HEK293 (cell line): ENCODE data around the gene SPRED2.

Source experiments
- CTCF ChIA-PET: fragments of 350-600 bp; formaldehyde crosslinking; extraction: SDS; loops from one replicate; lab custom pipeline; 2021; ENCODE audit warnings: antibody characterized with exemption; lab: Yijun Ruan, JAX
- POLR2A ChIA-PET: fragments of 300-600 bp; formaldehyde crosslinking; extraction: SDS; loops from one replicate; lab custom pipeline; 2020; ENCODE audit warnings: antibody characterized with exemption, inconsistent platforms; lab: Yijun Ruan, JAX
- H3K27ac ChIP-seq: fragments of 200-500 bp; sonication (Bioruptor generic); 2 replicates; pipeline ENCODE4 v1.5.1; 2014; ENCODE audit warnings: low read depth, low read length, control low read depth, inconsistent platforms; ENCODE audit errors: extremely low read depth
- H3K36me3 ChIP-seq, 2 experiments: fragments of 200-500 bp in 1 of 2; sonication (Bioruptor generic) in 1 of 2; 1 replicate in 1 of 2; 2 replicates in 1 of 2; pipeline ENCODE4 v1.5.1; 2014 to 2017; ENCODE audit warnings: inconsistent platforms in 2 of 2, low read length in 2 of 2; ENCODE audit not compliant: control insufficient read depth in 2 of 2, insufficient read depth in 1 of 2
- H3K4me1 ChIP-seq: fragments of 200-500 bp; sonication (Bioruptor generic); 2 replicates; pipeline ENCODE4 v1.5.1; 2014; ENCODE audit warnings: mild to moderate bottlenecking, low read length, inconsistent platforms; ENCODE audit not compliant: control insufficient read depth, insufficient read depth
- H3K4me3 ChIP-seq: 2 replicates; pipeline ENCODE4 v1.5.1; 2011; ENCODE audit warnings: low read depth, mild to moderate bottlenecking, control low read depth, low read length, moderate library complexity
- H3K9me3 ChIP-seq: fragments of 200-500 bp; sonication (Bioruptor generic); 2 replicates; pipeline ENCODE4 v1.5.1; 2014; ENCODE audit warnings: low read depth, low read length, inconsistent platforms; ENCODE audit not compliant: control insufficient read depth, insufficient read depth
- ATF2 ChIP-seq: fragments of 450-650 bp; formaldehyde crosslinking; IDR thresholded peaks from 2 replicates; pipeline ENCODE4 v1.5.1; 2016; ENCODE audit warnings: missing biosample characterization, missing genetic modification characterization, low read depth
- IKZF3 ChIP-seq: fragments of 450-650 bp; IDR thresholded peaks from 2 replicates; pipeline ENCODE4 v1.5.0; 2018; ENCODE audit warnings: missing biosample characterization, mild to moderate bottlenecking, missing genetic modification characterization, moderate library complexity
- OVOL3 ChIP-seq: fragments of 450-650 bp; formaldehyde crosslinking; IDR thresholded peaks from 2 replicates; pipeline ENCODE4 v1.5.1; 2016; ENCODE audit warnings: missing biosample characterization, missing genetic modification characterization
- SALL2 ChIP-seq: fragments of 450-650 bp; formaldehyde crosslinking; IDR thresholded peaks from 2 replicates; pipeline ENCODE4 v1.5.0; 2017; ENCODE audit warnings: missing biosample characterization, mild to moderate bottlenecking, missing genetic modification characterization, borderline replicate concordance
- WT1 ChIP-seq: fragments of 450-650 bp; formaldehyde crosslinking; IDR thresholded peaks from 2 replicates; pipeline ENCODE4 v1.5.1; 2016; ENCODE audit warnings: missing biosample characterization, missing genetic modification characterization
- ZBTB20 ChIP-seq: fragments of 450-650 bp; formaldehyde crosslinking; IDR thresholded peaks from 2 replicates; pipeline ENCODE4 v1.5.1; 2016; ENCODE audit warnings: missing biosample characterization, missing genetic modification characterization
- ZNF146 ChIP-seq: fragments of 450-650 bp; formaldehyde crosslinking; IDR thresholded peaks from 2 replicates; pipeline ENCODE4 v1.5.1; 2016; ENCODE audit warnings: missing biosample characterization, missing genetic modification characterization
- ZNF169 ChIP-seq: fragments of 450-650 bp; formaldehyde crosslinking; IDR thresholded peaks from 2 replicates; pipeline ENCODE4 v1.5.1; 2016; ENCODE audit warnings: missing biosample characterization, missing genetic modification characterization
- ZNF211 ChIP-seq: fragments of 450-650 bp; formaldehyde crosslinking; IDR thresholded peaks from 2 replicates; pipeline ENCODE4 v1.5.1; 2016; ENCODE audit warnings: low read depth, missing biosample characterization, missing genetic modification characterization
- ZNF24 ChIP-seq: fragments of 450-650 bp; formaldehyde crosslinking; IDR thresholded peaks from 2 replicates; pipeline ENCODE4 v1.5.1; 2016; ENCODE audit warnings: missing biosample characterization, missing genetic modification characterization
- ZNF610 ChIP-seq: fragments of 450-650 bp; formaldehyde crosslinking; IDR thresholded peaks from 2 replicates; pipeline ENCODE4 v1.5.1; 2016; ENCODE audit warnings: missing biosample characterization, missing genetic modification characterization, borderline replicate concordance
- ZNF654 ChIP-seq: fragments of 450-650 bp; formaldehyde crosslinking; IDR thresholded peaks from 2 replicates; pipeline ENCODE4 v1.5.1; 2016; ENCODE audit warnings: low read depth, missing biosample characterization, missing genetic modification characterization
- ZNF692 ChIP-seq: fragments of 450-650 bp; formaldehyde crosslinking; IDR thresholded peaks from 2 replicates; pipeline ENCODE4 v1.5.1; 2016; ENCODE audit warnings: missing biosample characterization, missing genetic modification characterization

SPRED2 gene

GRCh38 chr2:65329525-65329924 lies 102.9 kb downstream of the SPRED2 start (continued):
- no peak for TF ChIP-seq ATF2 (tag by site-specific recombination)
- no peak for TF ChIP-seq ZNF692 (tag by site-specific recombination)
- TF ChIP-seq IKZF3 (tag by site-specific recombination) = no peak
- TF ChIP-seq ZNF654 = no peak

GRCh38 chr2:65326276-65326675 lies 106.1 kb downstream of the SPRED2 start:
- H3K4me3 ChIP-seq = no peak overlapping the region
- no peaks in the 10 kb centered on the region for H3K9me3 ChIP-seq
- TF ChIP-seq ZNF211 (no peak), ZNF24 (tag by site-specific recombination) (no peak), ZNF610 (tag by site-specific recombination) (no peak), ZBTB20 (tag by site-specific recombination) (no peak), SALL2 (tag by site-specific recombination) (no peak), ZNF169 (no peak), ZNF146 (tag by site-specific recombination) (no peak), WT1 (tag by site-specific recombination) (no peak)
- peaks cover 0 to 24% of the 10 kb centered on the region in 2 experiments; a peak in 2 of 3 replicates for H3K36me3 ChIP-seq
- ChIA-PET POLR2A (no interaction called here), CTCF (interaction anchor here (1.0 kb wide), 1 partner anchor 63 kb away, joined by 3 read pairs; no protein-coding TSS in a partner anchor)
- no peaks in the 10 kb centered on the region for H3K4me1 ChIP-seq
- H3K27ac ChIP-seq = no peak overlapping the region

GRCh38 chr2:65325066-65325465 lies 107.3 kb downstream of the SPRED2 start:
- H3K9me3 ChIP-seq = no peaks in the 10 kb centered on the region
- POLR2A ChIA-PET = no interaction called here
- TF ChIP-seq ZNF146 (tag by site-specific recombination) = no peak
- TF ChIP-seq, all 188 proteins: peak for 0
- no peak overlapping the region for H3K27ac ChIP-seq
- CTCF ChIA-PET = interaction anchor here (0.6 kb wide), 1 partner anchor 58 kb away, joined by 4 read pairs; no protein-coding TSS in a partner anchor
- H3K36me3 ChIP-seq = peaks cover 0 to 23% of the 10 kb centered on the region in 2 experiments; a peak in 2 of 3 replicates
- no peaks in the 10 kb centered on the region for H3K4me1 ChIP-seq
- H3K4me3 ChIP-seq = no peak overlapping the region

- H3K4me3 ChIP-seq = no peak overlapping the region
- H3K36me3 ChIP-seq = peaks cover 0 to 17% of the 10 kb centered on the region in 2 experiments; a peak in 2 of 3 replicates
- ChIA-PET POLR2A (no interaction called here), CTCF (interaction anchor here (0.6 to 1.8 kb wide), 7 partner anchors 8 to 1358 kb away, joined by 3 to 6 read pairs (median 3); no protein-coding TSS in a partner anchor)
- no peak for TF ChIP-seq OVOL3 (tag by site-specific recombination)
- TF ChIP-seq, all 188 proteins: peak for 0
- H3K27ac ChIP-seq = no peak overlapping the region
- H3K9me3 ChIP-seq = no peaks in the 10 kb centered on the region
- H3K4me1 ChIP-seq = no peaks in the 10 kb centered on the region
Observed at GRCh38 chr2:65320946-65321345, 111.5 kb downstream of the SPRED2 start.
